K562 (cell line): Measurements from ENCODE around the gene CRYGB. TPM values are rescaled to one million over a fixed set of nuclear protein-coding genes. Genes with fewer than 3 reads are reported as not detected.

ENCODE experiments used
- CHD4 ChIP-seq: fragments of 200-600 bp; sonication (generic); IDR thresholded peaks from 3 replicates; pipeline ENCODE4 v1.6.1; 2012; ENCODE audit warnings: low read depth, mild to moderate bottlenecking, mixed read lengths, low read length, inconsistent platforms; ENCODE audit not compliant: insufficient read depth, insufficient replicate concordance, poor library complexity, severe bottlenecking
- CREM ChIP-seq: IDR thresholded peaks from 2 replicates; pipeline ENCODE4 v1.6.1; 2014; ENCODE audit warnings: antibody characterized with exemption, low read depth
- DLX4 ChIP-seq: fragments of 250-450 bp; sonication (Bioruptor Pico); IDR thresholded peaks from 2 replicates; pipeline ENCODE4 v1.6.1; 2021; ENCODE audit warnings: mild to moderate bottlenecking
- ESRRB ChIP-seq: fragments of 250-450 bp; sonication (Bioruptor Pico); IDR thresholded peaks from 2 replicates; pipeline ENCODE4 v1.5.0; 2020; ENCODE audit warnings: mild to moderate bottlenecking, moderate library complexity, borderline replicate concordance
- HES1 ChIP-seq: fragments of 450-650 bp; IDR thresholded peaks from 2 replicates; pipeline ENCODE4 v1.6.1; 2016; ENCODE audit warnings: low read depth, mild to moderate bottlenecking, moderate library complexity
- HOMEZ ChIP-seq: fragments of 250-450 bp; sonication (Bioruptor Pico); IDR thresholded peaks from 2 replicates; pipeline ENCODE4 v1.4.0; 2020; ENCODE audit warnings: mild to moderate bottlenecking, moderate library complexity
- ID3 ChIP-seq, 2 experiments: fragments of 250-450 bp in 1 of 2; fragments of 450-650 bp in 1 of 2; sonication (Bioruptor Pico) in 1 of 2; IDR thresholded peaks; 2 replicates each; pipeline versions ENCODE4 v1.6.1 to v1.8.0; 2016 to 2021; ENCODE audit warnings: mild to moderate bottlenecking in 2 of 2, moderate library complexity in 2 of 2, missing compliant biosample characterization in 1 of 2, missing genetic modification characterization in 1 of 2
- ILK ChIP-seq: fragments of 450-650 bp; IDR thresholded peaks from 2 replicates; pipeline ENCODE4 v1.6.1; 2016; ENCODE audit warnings: missing genetic modification characterization, low read depth, mild to moderate bottlenecking, missing compliant biosample characterization, moderate library complexity, borderline replicate concordance
- KDM1A ChIP-seq, 2 experiments: fragments of 450-650 bp; IDR thresholded peaks; 2 replicates each; pipeline ENCODE4 v1.6.1; 2016; ENCODE audit warnings: mild to moderate bottlenecking in 2 of 2
- KLF1 ChIP-seq: fragments of 450-650 bp; IDR thresholded peaks from 2 replicates; pipeline ENCODE4 v1.6.1; 2016; ENCODE audit warnings: missing genetic modification characterization, missing compliant biosample characterization
- NFYB ChIP-seq: IDR thresholded peaks from 2 replicates; pipeline ENCODE4 v1.6.1; 2011; ENCODE audit warnings: mild to moderate bottlenecking, moderate library complexity; ENCODE audit not compliant: insufficient read length; ENCODE audit errors: extremely low read depth
- NR0B1 ChIP-seq: fragments of 450-650 bp; IDR thresholded peaks from one replicate; pipeline ENCODE4 v1.6.1; 2018; ENCODE audit warnings: mild to moderate bottlenecking, moderate library complexity; ENCODE audit not compliant: partially characterized antibody
- NUFIP1 ChIP-seq: fragments of 450-650 bp; IDR thresholded peaks from 2 replicates; pipeline ENCODE4 v1.6.1; 2018; ENCODE audit not compliant: partially characterized antibody
- SAFB ChIP-seq: fragments of 200-400 bp; formaldehyde crosslinking; IDR thresholded peaks from 2 replicates; pipeline ENCODE4 v1.6.1; 2017; ENCODE audit warnings: low read depth, low read length, borderline replicate concordance
- SMAD3 ChIP-seq: fragments of 450-650 bp; formaldehyde crosslinking; conservative IDR thresholded peaks from 2 replicates; pipeline ENCODE4 v1.4.0; 2020; ENCODE audit warnings: mild to moderate bottlenecking
- TCFL5 ChIP-seq: fragments of 250-450 bp; sonication (Bioruptor Pico); conservative IDR thresholded peaks from 2 replicates; pipeline ENCODE4 v1.6.1; 2021; ENCODE audit warnings: mild to moderate bottlenecking, moderate library complexity, matching md5 sums
- ZBTB12 ChIP-seq: fragments of 250-450 bp; sonication (Bioruptor Pico); IDR thresholded peaks from 2 replicates; pipeline ENCODE4 v1.4.0; 2020
- ZNF140 ChIP-seq: fragments of 250-450 bp; sonication (Bioruptor Pico); IDR thresholded peaks from 2 replicates; pipeline ENCODE4 v1.8.0; 2021; ENCODE audit warnings: moderate library complexity, mild to moderate bottlenecking, inconsistent platforms
- ZNF740 ChIP-seq, 3 experiments: fragments of 200-800 bp in 1 of 3; sonication (Bioruptor generic) in 1 of 3; sonication (generic) in 1 of 3; formaldehyde crosslinking in 1 of 3; IDR thresholded peaks; 2 replicates each; pipeline versions ENCODE4 v1.6.1 to v1.8.0; 2016 to 2022; ENCODE audit warnings: mild to moderate bottlenecking in 2 of 3, missing compliant biosample characterization in 2 of 3, missing genetic modification characterization in 2 of 3, missing genetic modification reagents in 1 of 3
- polyA plus RNA-seq, 8 experiments: library from polyadenylated mRNA; depleted of rRNA in 4 of 8; stranded (reverse) in 5 of 8; unstranded in 3 of 8; fragments of >200 nt; fragmentation: Nextera tagmentation in 2 of 8; fragmentation: Illumina TruSeq in 1 of 8; extraction: Ambion mirVana in 2 of 8; extraction: Trizol in 1 of 8; gene quantifications; 2 replicates each; pipeline versions ENCODE4 v1.2.1 to v1.2.3, GENCODE V29; 2011 to 2014; ENCODE audit warnings: inconsistent platforms in 1 of 8, missing spikeins in 1 of 8
- total RNA-seq, 7 experiments: library from RNA; depleted of rRNA in 6 of 7; stranded (reverse); fragments of >200 nt in 6 of 7; fragmentation: Illumina TruSeq in 2 of 7; extraction: Trizol in 2 of 7; gene quantifications; 2 replicates each; pipeline versions ENCODE4 v1.2.1 to v1.2.3, GENCODE V29; 2011 to 2021; ENCODE audit warnings: low replicate concordance in 1 of 7

Gene CRYGB
- total and polyA plus RNA-seq, 9 of the 15 experiments (the other 6 are each of a cell fraction or from before 2014, with no cell fraction given) = not detected

GRCh38 chr2:208172125-208172524 lies 26.2 kb upstream of the CRYGB start (continued):
- no peak for TF ChIP-seq HOMEZ (CRISPR knock-in tag)
- TF ChIP-seq SMAD3 (CRISPR knock-in tag) = no peak
- TF ChIP-seq ID3 (CRISPR knock-in tag; IDR thresholded peaks at IDR 0.05) = no peak
- TF ChIP-seq ID3 (tag; IDR thresholded peaks at IDR 0.05) = no peak
- no peak for TF ChIP-seq NR0B1
- TF ChIP-seq NUFIP1 = no peak
- TF ChIP-seq CHD4 = no peak
- no peak for TF ChIP-seq SAFB
- TF ChIP-seq ESRRB (CRISPR knock-in tag) = no peak
- TF ChIP-seq DLX4 (CRISPR knock-in tag) = no peak
- TF ChIP-seq ZBTB12 (CRISPR knock-in tag) = no peak
- no peak for TF ChIP-seq ZNF740 (CRISPR knock-in tag; IDR thresholded peaks at IDR 0.05)
- no peak for TF ChIP-seq ZNF740 (tag; IDR thresholded peaks at IDR 0.05)
- no peak for TF ChIP-seq CREM
- TF ChIP-seq HES1 = no peak
- no peak for TF ChIP-seq ILK (tag)
- TF ChIP-seq KDM1A (IDR thresholded peaks at IDR 0.05) = peak in 1 of 2 experiments; percentile 26; a peak in 1 of 4 replicates
- no peak for TF ChIP-seq NFYB
- TF ChIP-seq KLF1 (tag) = no peak
- TF ChIP-seq ZNF140 (CRISPR knock-in tag) = no peak
- TF ChIP-seq TCFL5 (CRISPR knock-in tag) = no peak
